Measurements from ENCODE around the gene SBF1. TPM values are rescaled to one million over a fixed set of nuclear protein-coding genes. Genes with fewer than 3 reads are reported as not detected.

SBF1 gene
- total RNA-seq, 3 donors from 2014 or later, result 76.1 to 91.9 (median 84.3) TPM

- TF ChIP-seq CTCF (IDR thresholded peaks at IDR 0.05), result no peak
- intact Hi-C loops (cut with DNase I, micrococcal nuclease), result no loop called here
- Histone ChIP-seq H3K4me3 (no peak overlapping the region), H3K4me1 (ENCODE audit: low read depth) (peaks cover 8% of the 10 kb centered on the region), H3K36me3 (ENCODE audit: low read depth) (no peaks in the 10 kb centered on the region), H3K9me3 (no peaks in the 10 kb centered on the region)
- no peak for DNase-seq
- ATAC-seq, result no peak
Measured at GRCh38 chr22:50488886-50489285, 14.1 kb upstream of the SBF1 start.

GRCh38 chr22:50488006-50488677 lies 13.3 kb upstream of the SBF1 start:
- no peak for ATAC-seq
- TF ChIP-seq CTCF (IDR thresholded peaks at IDR 0.05), result no peak

GRCh38 chr22:50487290-50488005 lies 12.6 kb upstream of the SBF1 start:
- ATAC-seq (no peak), DNase-seq (peak in 2 of 3 donors; percentile 21 to 39)
- H3K4me1 ChIP-seq (ENCODE audit: low read depth), result peaks cover 12% of the 10 kb centered on the region
- no peak for TF ChIP-seq CTCF (IDR thresholded peaks at IDR 0.05)
- H3K9me3 ChIP-seq, result no peaks in the 10 kb centered on the region
- intact Hi-C loops (cut with DNase I, micrococcal nuclease), result no loop called here
- H3K4me3 ChIP-seq, result no peak overlapping the region
- no peaks in the 10 kb centered on the region for H3K36me3 ChIP-seq (ENCODE audit: low read depth)

More at GRCh38 chr22:50488006-50488677, 13.3 kb upstream of the SBF1 start:
- peak in 1 of 3 donors; percentile 41 for DNase-seq
- Histone ChIP-seq H3K9me3 (no peaks in the 10 kb centered on the region), H3K4me1 (ENCODE audit: low read depth) (peaks cover 12% of the 10 kb centered on the region), H3K36me3 (ENCODE audit: low read depth) (no peaks in the 10 kb centered on the region), H3K4me3 (no peak overlapping the region)
- intact Hi-C loops (cut with DNase I, micrococcal nuclease), result no loop called here

- peak in 2 of 3 donors; percentile 18 to 47 for DNase-seq
- TF ChIP-seq CTCF (IDR thresholded peaks at IDR 0.05), result no peak
- ATAC-seq, result no peak
- Histone ChIP-seq H3K4me1 (ENCODE audit: low read depth) (peaks cover 19% of the 10 kb centered on the region), H3K36me3 (ENCODE audit: low read depth) (no peaks in the 10 kb centered on the region), H3K9me3 (no peaks in the 10 kb centered on the region), H3K4me3 (no peak within 1 kb of the TSS)
- intact Hi-C loops (cut with DNase I, micrococcal nuclease), result no loop called here
Measured at GRCh38 chr22:50486561-50487289, 11.9 kb upstream of the SBF1 start, which contains the start of gene MIOX. Gene MIOX (plus strand): TSS chr22:50486859. CDS start chr22:50486898, 39 bp downstream.

DNA sequence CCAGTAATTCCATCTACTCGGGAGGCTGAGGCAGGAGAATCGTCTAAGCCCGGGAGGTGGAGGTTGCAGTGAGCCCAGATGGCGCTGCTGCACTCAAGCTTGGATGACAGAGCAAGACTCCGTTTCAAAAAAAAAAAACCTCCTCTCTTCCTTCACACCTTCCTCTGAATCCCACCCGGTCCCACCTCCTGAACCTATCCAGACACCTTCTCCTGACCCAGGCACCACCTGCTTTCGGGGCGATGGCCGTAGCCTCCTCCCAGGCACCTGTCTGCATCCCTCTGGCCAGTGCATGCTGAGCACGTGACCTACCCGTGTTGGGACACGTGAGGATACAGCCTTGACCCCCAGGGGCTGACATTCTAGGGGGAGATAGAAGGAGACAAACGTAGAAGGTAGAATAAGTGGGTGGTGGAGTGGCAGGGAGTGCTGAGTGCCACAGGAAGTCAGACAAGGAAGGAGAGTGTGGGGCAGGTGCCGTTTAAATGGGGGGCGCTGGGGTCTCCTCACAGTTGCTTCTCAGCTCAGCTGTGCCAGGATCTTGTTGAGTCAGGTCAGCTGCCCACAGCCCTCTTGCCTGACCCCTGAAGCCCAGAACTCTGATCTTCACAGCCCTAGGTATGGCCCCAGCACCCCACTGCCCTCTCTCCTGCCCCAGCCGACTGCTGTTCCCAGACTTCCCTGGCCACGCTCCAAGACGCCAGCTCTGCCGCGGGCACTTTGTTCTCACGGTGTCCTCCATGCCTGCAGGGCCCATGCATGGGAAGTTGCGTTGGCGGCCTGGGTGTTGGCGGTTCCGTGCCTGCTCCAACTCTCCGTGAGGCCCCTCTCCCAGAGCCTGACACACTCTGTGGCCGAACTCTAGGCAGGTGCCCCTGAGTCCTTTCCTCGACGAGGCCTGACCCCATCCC lies 10.6 kb upstream of the SBF1 start:
- ATAC-seq, result peak; percentile 9
- Histone ChIP-seq H3K36me3 (ENCODE audit: low read depth) (no peaks in the 10 kb centered on the region), H3K4me3 (no peak overlapping the region), H3K9me3 (no peaks in the 10 kb centered on the region), H3K4me1 (ENCODE audit: low read depth) (peaks cover 23% of the 10 kb centered on the region)
- intact Hi-C loops (cut with DNase I, micrococcal nuclease), result no loop called here
- no peak for TF ChIP-seq CTCF (IDR thresholded peaks at IDR 0.05)
- DNase-seq, result peak in 2 of 3 donors; percentile 67 to 69
